ENCODE data around the gene CLDN20.
A peak's percentile ranks its signal among the peaks of the same experiment; 100 is the strongest.

The CLDN20 gene

GRCh38 chr6:155314092-155314772 lies 50.4 kb downstream of the CLDN20 start, which contains the start of gene TFB1M:
Gene TFB1M (minus strand): TSS chr6:155314484. CDS start chr6:155314428, 56 bp downstream.
- peak; percentile 99 for DNase-seq

DNA sequence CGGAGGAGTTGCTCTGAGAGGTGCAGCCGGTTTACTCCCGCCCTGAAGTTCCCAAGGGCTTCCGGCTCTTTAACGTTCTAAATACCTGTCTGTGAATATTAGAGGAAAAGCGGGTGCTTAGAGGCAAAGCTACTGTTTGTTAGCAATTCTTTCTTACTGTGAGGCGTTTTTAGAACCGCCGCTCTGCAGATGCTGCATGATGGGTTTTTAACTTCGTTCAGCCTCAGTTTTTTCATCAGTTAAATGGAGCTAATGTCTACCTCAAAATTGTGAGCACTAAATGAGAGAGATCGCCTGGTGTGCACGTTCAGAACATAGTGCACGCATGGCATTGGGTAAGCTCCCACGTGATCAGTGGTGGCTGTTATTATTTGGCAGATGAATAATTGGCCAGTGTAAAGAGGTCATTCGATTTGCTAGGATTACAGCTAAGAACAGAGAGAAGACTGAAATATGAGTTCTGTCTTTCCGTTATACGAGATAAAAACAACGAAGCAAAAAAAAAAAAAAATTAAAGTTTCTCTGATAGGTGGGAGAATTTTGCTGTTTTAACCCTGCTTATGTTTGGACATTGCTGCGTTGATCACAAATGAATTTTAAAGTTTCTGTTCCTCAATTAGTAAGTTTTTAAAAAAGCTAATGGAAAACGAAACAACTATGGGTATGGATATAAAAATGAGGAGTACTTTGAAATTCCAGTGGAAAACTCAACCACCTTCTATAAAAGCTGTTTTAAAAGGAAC lies 51.1 kb downstream of the CLDN20 start:
- peak; percentile 81 for DNase-seq

DNA sequence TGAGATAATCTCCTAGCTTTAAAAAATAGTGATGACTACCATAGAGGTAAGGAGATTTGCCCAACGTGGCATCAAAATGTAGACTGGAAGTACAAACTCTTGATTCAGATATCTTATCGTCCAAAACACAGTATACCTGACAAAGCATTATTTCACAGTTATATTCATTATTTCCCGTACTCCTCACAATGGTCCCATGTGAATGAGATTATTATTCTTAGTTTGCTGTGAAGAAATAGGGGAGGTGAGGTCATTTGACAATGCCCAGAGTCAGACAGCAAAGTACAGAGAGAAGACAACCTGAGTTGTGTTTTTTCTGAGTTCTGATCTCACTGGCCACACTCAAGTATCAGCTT lies 51.7 kb downstream of the CLDN20 start:
- DNase-seq = no peak

- no peak for DNase-seq
Measured at GRCh38 chr6:155316419-155316818, 52.6 kb downstream of the CLDN20 start.

GRCh38 chr6:155317186-155317585 lies 53.4 kb downstream of the CLDN20 start:
- DNase-seq = no peak

DNA sequence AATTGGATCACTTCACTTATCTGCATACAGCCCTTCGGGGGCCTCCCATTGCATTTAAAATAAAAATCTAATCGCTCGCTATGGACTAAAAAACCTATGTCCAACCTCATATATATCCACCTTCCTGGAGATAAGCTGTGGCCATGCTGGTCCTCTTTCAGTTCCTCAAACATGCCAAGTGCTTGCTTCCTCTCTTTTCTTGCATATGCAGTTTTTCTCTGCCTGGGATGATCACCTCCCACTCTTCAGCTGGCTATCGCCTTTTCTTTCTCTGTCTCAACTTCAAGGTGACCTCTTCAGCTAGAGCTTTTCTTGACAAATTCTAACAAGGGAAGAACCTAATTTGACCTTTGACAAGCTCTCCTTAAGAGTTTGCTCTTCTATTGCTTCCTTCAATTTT lies 56.1 kb downstream of the CLDN20 start:
- no peak for DNase-seq

- no peak for DNase-seq
Measured at GRCh38 chr6:155324172-155324571, 60.4 kb downstream of the CLDN20 start.

DNA sequence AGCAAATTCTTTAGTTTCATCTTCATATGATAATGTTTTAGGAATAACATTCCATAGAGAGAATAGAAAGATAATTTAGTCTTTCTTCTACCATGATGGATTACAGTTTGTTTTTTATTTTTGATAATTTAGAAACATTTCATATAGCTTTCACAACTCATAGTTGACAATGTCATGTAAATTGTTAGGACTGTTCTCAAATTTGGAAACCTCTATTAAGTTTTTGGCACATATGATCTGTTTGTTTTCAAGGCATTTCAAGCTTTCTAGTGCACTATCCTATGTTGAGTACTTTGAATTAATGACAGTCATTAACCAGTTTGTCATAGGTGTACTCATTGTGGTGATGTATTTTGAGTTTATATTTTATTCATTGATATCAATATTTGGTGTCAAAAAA lies 61.2 kb downstream of the CLDN20 start:
- DNase-seq = no peak

DNA sequence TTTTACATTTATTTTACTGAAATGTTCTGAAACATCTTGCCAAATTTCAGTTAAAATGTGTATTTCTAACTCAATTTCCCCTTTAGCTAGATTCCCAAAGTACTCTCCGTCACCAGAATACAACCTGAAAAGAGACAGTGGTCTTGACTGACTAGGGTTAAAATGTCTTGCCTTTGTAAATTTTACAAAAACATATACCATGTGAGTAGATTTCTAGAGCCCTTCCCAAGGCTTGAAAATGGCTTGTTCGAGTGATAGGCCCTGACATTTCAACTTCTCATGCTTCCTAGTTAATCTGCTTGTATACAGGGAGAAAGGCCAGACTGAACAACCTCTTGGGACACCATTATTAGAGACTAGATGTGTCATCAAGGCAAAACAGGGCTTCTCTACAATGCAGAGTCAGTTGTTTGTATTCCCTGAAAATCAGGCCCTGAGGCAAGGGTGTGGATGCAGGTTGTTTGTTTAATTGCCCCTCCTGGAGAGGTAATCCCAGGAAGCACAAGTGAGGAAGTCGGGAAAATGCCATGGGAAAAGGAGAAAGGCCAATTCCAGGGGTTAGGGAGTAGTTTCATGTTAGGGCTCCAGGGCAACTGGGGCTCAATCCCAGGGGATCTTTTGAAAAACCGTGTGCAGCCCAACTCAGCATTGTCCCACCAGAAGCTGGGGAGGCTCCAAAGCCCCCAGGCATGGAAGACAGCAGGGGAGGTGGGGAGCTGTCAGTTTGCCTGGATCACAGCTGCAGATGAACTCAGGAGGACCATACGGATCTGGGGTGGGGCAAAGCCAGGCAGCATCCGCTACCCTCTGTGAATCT lies 62.1 kb downstream of the CLDN20 start:
- no peak for DNase-seq
